Spinal cord (tissue), 10 donors: ENCODE measurements around the gene CHERP. TPM values are rescaled to one million over a fixed set of nuclear protein-coding genes. Genes with fewer than 3 reads are reported as not detected.
"Not testable (repeated sequence)": the region's sequence is repeated elsewhere in the genome, so short reads cannot be mapped to it uniquely, and the experiment has no call there.

Experiments
- DNase-seq, 6 donors: peaks; one replicate each; pipeline versions ENCODE4 v3.0.0 to v3.0.0-alpha.2; 2013 to 2015; ENCODE audit warnings: low spot score in 6 of 6, low read depth in 4 of 6
- H3K27ac ChIP-seq: one replicate; pipeline ENCODE4 v1.5.1; 2013; ENCODE audit warnings: low read depth, low read length, control low read depth
- H3K27me3 ChIP-seq: one replicate; pipeline ENCODE4 v1.6.1; 2013; ENCODE audit warnings: low read length; ENCODE audit not compliant: control insufficient read depth, insufficient read depth
- H3K36me3 ChIP-seq: one replicate; pipeline ENCODE4 v1.6.1; 2013; ENCODE audit warnings: low read length; ENCODE audit not compliant: control insufficient read depth, insufficient read depth
- H3K4me1 ChIP-seq: one replicate; pipeline ENCODE4 v1.6.1; 2013; ENCODE audit warnings: low read length; ENCODE audit not compliant: control insufficient read depth, insufficient read depth
- H3K4me3 ChIP-seq: one replicate; pipeline ENCODE4 v1.5.1; 2013; ENCODE audit warnings: low read depth, low read length, control low read depth
- H3K9me3 ChIP-seq: one replicate; pipeline ENCODE4 v1.6.1; 2013; ENCODE audit warnings: low read length; ENCODE audit not compliant: control insufficient read depth, insufficient read depth
- WGBS: methylation state at CpG from one replicate; pipeline ENCODE4 v1.1.5; 2013; ENCODE audit warnings: missing lambda C conversion rate; ENCODE audit not compliant: insufficient coverage; 5-methylcytosine and 5-hydroxymethylcytosine counted together
- polyA plus RNA-seq, 2 donors: library from polyadenylated mRNA; unstranded; fragments of 120-200 nt; gene quantifications; one replicate each; pipeline ENCODE4 v1.2.1, GENCODE V29; 2013; ENCODE audit not compliant: insufficient read length in 2 of 2
- total RNA-seq, 2 donors: library from RNA; depleted of rRNA in 1 of 2; stranded (reverse); fragments of 120-200 nt in 1 of 2; fragments of >200 nt in 1 of 2; gene quantifications; one replicate each; pipeline versions ENCODE4 v1.2.3 to v1.2.4, GENCODE V29; 2013 to 2014
- donor health status: healthy.

The CHERP gene
- total and polyA plus RNA-seq, 4 donors = 6.2 to 58.3 (median 33.6) TPM

DNA sequence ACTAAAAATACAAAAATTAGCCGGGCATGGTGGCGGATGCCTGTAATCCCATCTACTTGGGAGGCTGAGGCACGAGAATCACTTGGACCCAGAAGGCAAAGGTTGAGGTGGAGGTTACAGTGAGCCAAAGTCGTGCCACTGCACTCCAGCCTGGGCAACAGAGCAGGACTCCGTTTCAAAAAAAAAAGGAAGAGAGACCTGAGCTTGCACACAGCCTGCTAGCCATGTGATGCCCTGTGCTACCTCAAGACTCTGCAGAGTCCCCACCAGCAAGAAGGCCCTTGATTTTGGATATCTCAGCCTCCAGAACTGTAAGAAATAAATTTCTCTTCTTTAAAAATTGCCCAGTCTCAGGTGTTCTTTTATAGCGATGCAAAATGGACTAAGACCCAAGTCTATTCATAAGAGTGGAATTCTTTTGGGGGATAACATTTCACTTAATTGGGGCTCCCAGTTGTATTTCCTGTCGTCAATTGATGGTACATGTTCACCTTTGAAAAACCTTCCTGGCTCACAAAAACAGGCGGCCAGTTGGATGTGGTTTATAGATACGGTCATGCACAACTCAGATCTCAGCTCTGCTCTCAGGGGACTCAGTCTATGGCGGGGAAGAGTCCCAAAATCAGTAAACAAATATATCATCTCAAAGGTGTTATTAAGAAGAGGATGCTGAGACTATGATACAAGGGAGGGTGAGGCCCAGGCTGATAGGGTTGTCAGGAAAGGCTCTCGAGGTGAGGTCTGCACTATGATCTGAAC lies 2.4 kb upstream of the CHERP start:
- Histone ChIP-seq H3K4me1 (peaks cover 26% of the 10 kb centered on the region), H3K36me3 (peaks cover 30% of the 10 kb centered on the region), H3K27ac (no peak overlapping the region), H3K9me3 (no peaks in the 10 kb centered on the region), H3K4me3 (no peak overlapping the region), H3K27me3 (no peaks in the 10 kb centered on the region)
- DNase-seq = no peak
- 98% methylated on average over 5 of the region's 11 CpGs for WGBS

DNA sequence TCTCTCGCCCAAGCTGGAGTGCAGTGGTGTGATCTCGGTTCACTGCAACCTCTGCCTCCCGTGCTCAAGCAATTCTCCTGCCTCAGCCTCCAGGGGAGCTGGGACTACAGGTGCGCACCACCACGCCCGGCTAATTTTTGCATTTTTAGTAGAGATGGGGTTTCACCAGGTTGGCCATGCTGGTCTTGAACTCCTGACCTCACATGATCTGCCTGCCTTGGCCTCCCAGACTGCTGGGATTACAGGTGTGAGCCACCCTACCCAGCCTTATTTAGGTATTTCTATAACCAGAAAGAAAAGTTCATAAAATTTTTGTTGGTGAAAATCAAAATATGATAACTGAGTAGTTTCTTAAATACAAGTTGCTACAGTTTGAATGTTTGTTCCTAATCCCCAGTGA lies 1.5 kb upstream of the CHERP start:
- peaks cover 26% of the 10 kb centered on the region for H3K4me1 ChIP-seq
- no CpG with 5 or more reads among the region's 6 CpGs for WGBS

DNA sequence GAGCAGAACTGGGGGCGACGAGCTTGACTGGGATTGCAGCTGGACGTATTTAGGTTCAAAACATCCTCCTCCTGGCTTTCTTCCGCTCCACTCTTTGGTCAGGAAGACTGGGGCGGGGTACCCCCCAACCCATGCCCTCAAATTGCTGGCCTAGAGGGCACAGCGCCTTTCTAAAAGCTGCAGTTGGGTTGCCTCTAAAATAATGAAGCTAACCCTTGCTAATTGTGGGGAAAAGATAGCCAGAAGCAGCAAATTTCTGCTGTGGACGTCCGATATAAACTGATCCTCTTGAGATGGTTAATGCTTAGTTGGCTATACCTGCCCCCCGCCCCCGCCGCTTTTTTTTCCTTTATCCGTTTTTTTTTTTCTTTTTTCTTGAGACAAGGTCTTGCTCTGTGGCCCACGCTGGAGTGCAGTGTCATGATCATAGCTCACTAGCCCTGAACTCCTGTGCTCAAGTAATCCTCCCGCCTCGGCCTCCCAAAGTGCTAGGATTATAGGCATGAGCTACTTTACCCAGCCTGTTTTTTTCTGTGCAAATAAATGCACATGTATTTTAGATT lies 754 bp upstream of the CHERP start:
- no peaks in the 10 kb centered on the region for H3K27me3 ChIP-seq
- WGBS = 2% methylated on average over 7 of the region's 15 CpGs
- peak in 1 of 6 donors; percentile 3 for DNase-seq
- peaks cover 35% of the 10 kb centered on the region for H3K36me3 ChIP-seq
- peak overlapping the region; percentile 88 for H3K4me3 ChIP-seq
- H3K27ac ChIP-seq = peak overlapping the region; percentile 50
- H3K9me3 ChIP-seq = no peaks in the 10 kb centered on the region
- peaks cover 26% of the 10 kb centered on the region for H3K4me1 ChIP-seq

More for the DNA sequence above, 1.5 kb upstream of the CHERP start:
- H3K4me3 ChIP-seq, H3K27me3 ChIP-seq, DNase-seq, H3K27ac ChIP-seq, H3K9me3 ChIP-seq: not testable (repeated sequence)
- peaks cover 32% of the 10 kb centered on the region for H3K36me3 ChIP-seq

DNA sequence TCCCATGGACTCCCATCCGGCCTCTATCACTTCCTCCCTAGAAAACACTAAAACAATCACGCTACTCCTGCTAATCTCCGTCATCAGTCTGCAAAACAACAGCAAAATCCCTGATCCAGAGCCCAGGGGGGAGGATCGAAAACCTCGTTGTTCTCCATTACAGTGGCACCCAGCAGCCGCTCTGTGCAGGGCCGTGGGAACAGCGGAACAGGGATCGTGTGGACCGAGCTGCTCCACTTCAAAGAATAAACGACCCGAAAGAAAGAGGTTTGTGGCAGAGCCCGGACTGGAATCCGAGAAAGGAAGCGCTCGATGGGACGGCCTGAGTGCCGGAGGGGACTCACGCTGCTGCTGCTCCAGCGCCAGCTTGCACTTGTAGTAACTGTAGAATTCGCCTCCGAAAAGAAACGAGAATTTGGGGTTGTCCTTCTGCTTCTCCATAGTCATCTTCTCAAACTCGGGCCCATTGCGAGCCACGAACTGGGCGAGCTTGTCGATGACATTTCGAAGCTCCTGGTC lies 652 bp downstream of the CHERP start:
- no peaks in the 10 kb centered on the region for H3K9me3 ChIP-seq
- no peaks in the 10 kb centered on the region for H3K27me3 ChIP-seq
- peaks cover 26% of the 10 kb centered on the region for H3K4me1 ChIP-seq
- peaks cover 44% of the 10 kb centered on the region for H3K36me3 ChIP-seq
- DNase-seq = peak in 1 of 6 donors; percentile 3
- H3K27ac ChIP-seq = peak overlapping the region; percentile 75
- H3K4me3 ChIP-seq = peak overlapping the region; percentile 88
- WGBS = 2% methylated on average over 28 of the region's 29 CpGs

DNA sequence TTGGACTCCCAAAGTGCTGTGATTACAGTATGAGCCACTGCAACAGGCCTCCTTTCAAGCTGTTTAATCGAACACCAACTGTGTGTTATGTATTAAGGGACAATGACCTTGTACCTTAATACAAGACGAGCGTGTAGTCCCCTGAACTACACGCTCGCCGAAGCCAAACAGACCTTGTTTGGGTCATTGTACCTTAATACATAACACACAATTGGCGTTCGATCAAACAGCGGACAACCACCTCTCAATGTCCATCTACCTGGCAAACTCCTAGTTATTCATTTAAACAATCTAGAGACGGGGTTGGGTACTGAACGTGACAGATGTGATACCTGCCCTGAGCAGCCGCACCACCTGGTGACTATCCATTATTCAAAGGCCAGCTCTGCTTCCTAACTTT lies 1.3 kb downstream of the CHERP start:
- Histone ChIP-seq H3K4me1 (peaks cover 26% of the 10 kb centered on the region), H3K36me3 (peaks cover 50% of the 10 kb centered on the region), H3K9me3 (no peaks in the 10 kb centered on the region), H3K4me3 (peak overlapping the region; percentile 88), H3K27ac (no peak overlapping the region), H3K27me3 (no peaks in the 10 kb centered on the region)
- WGBS = 86% methylated on average over 11 of the region's 12 CpGs
- no peak for DNase-seq

DNA sequence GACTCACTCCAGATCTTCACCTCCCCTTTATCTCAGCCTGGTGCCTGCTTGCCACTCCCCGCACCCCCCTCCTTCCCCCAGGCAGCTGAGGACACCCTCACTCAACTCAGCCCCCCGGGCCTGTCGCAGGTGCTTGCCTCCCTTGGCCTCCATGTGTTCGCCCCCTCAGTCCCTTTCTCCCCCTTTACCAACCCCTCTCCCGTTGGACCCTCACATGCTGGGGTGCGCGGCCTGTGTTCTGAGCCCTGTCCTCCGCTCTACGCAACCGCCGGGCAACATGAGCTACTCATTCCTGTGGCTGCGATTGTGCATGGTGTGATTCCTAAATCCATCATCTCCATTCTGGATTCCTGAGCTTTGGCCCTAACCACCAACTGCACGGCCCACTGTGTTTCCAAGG lies 5.1 kb downstream of the CHERP start:
- Histone ChIP-seq H3K27me3 (no peaks in the 10 kb centered on the region), H3K9me3 (no peaks in the 10 kb centered on the region), H3K4me1 (peaks cover 15% of the 10 kb centered on the region), H3K36me3 (peaks cover 87% of the 10 kb centered on the region), H3K4me3 (no peak overlapping the region), H3K27ac (no peak overlapping the region)
- WGBS = 96% methylated on average over 10 of the region's 13 CpGs
- DNase-seq = no peak

DNA sequence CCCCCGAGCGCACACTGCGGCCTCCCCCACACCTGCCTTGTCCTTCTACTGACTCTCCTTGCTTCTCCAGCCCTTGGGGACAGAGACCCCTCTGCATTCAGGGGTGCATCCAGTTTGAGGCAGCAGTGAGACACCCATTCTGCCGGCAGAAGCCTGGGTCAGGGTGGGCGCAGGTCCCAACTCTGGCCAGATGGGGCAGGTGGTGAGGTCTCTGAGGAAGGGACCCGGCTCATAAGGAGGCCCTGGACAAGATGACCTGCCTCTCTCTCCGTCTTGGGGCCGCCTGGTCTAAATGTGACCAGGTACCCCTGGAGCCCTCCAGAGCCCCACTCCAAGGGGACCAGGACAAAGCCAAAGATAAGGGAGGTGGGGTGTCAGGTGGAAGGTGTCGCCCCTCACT lies 6.1 kb downstream of the CHERP start:
- H3K9me3 ChIP-seq = no peaks in the 10 kb centered on the region
- peaks cover 9% of the 10 kb centered on the region for H3K4me1 ChIP-seq
- no peaks in the 10 kb centered on the region for H3K27me3 ChIP-seq
- no peak overlapping the region for H3K4me3 ChIP-seq
- WGBS = 92% methylated on average over 9 of the region's 9 CpGs
- no peak overlapping the region for H3K27ac ChIP-seq
- DNase-seq = no peak
- H3K36me3 ChIP-seq = peaks cover 93% of the 10 kb centered on the region

DNA sequence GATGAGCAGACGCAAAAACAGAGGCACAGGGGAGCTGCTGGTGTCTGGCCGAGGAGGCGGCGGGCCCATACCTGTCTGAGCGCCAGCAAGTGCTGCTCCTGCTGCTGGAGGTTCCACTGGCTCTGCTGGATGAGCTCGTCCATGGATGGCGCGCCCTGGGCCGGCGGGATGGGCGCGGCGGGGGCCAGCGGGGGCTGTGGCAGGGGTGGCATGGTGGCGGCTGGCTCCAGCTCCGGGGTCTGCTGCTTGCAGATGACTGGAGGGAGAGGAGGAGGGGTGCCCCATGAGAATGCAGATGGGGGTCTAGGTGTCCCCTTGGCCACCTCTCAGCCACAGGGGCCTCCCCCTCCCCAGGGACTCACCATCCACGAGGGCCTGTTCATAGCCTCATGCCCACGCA lies 6.9 kb downstream of the CHERP start:
- no peak overlapping the region for H3K27ac ChIP-seq
- H3K4me1 ChIP-seq = peaks cover 2% of the 10 kb centered on the region
- 96% methylated on average over 17 of the region's 18 CpGs for WGBS
- no peaks in the 10 kb centered on the region for H3K9me3 ChIP-seq
- H3K27me3 ChIP-seq = no peaks in the 10 kb centered on the region
- no peak overlapping the region for H3K4me3 ChIP-seq
- peaks cover 99% of the 10 kb centered on the region for H3K36me3 ChIP-seq
- DNase-seq = no peak

DNA sequence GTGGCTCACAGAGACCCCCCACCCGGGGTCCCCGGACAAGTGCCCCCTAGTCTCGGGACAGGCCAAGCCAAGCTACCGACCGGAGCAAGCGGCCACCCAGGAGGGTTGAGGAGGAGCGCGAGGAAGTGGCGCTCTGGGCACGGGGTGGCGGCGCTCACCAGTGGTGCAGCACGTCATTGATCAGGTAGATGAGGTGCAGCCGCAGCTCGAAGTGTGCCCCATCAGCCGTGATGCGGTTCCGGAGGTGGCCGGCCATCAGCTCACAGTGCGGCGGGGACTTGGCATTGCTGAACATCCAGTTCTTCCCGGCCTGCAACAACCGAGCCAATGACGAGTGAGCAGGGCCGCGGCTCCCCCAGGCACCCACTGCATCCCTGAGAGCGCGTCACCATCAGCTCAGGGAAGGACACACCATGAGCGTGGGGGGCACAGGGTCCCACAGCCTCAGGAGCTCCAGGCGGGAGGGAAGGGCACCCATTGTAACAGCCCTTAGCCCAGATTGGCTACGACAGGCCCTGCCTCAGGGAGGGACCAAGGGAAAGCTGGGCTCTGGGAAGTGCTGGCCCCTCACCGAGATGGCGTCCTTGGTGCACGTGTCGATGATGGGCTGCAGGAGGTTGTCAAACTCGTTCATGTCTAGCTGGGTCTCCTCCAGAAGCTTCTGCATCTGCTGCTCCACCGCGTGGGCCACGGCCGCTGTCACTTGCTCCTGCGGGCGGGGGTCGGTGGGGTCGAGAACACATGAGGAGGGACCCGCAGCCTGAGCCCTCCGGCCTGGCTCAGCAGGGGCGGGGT lies 9.6 kb downstream of the CHERP start:
- no peak for DNase-seq
- Histone ChIP-seq H3K36me3 (peaks cover 100% of the 10 kb centered on the region), H3K27me3 (no peaks in the 10 kb centered on the region), H3K4me1 (no peaks in the 10 kb centered on the region), H3K9me3 (no peaks in the 10 kb centered on the region), H3K4me3 (no peak overlapping the region), H3K27ac (no peak overlapping the region)
- 94% methylated on average over 47 of the region's 47 CpGs for WGBS
